Peyer's patch (tissue), 4 donors: ENCODE data around the gene PPP1R12B.
"Not testable (repeated sequence)": the region's sequence is repeated elsewhere in the genome, so short reads cannot be mapped to it uniquely, and the experiment has no call there.

Experiments used
- CTCF ChIP-seq, 6 experiments: fragments of 450-650 bp in 4 of 6; fragments of 200-600 bp in 2 of 6; sonication (generic) in 1 of 6; IDR thresholded peaks; one replicate each; pipeline ENCODE4 v1.5.1; 2017 to 2019; ENCODE audit warnings: antibody characterized with exemption in 6 of 6, mild to moderate bottlenecking in 3 of 6, moderate library complexity in 1 of 6
- POLR2A ChIP-seq, 2 donors: fragments of 450-650 bp; IDR thresholded peaks; one replicate each; pipeline ENCODE4 v1.5.1; 2017; ENCODE audit warnings: antibody characterized with exemption in 2 of 2, mild to moderate bottlenecking in 2 of 2, moderate library complexity in 2 of 2

GRCh38 chr1:202542415-202542814 is 193.9 kb downstream of the PPP1R12B start:
- TF ChIP-seq CTCF, POLR2A (IDR thresholded peaks at IDR 0.05): not testable (repeated sequence)
